K562 (cell line): ENCODE data around the gene GRAMD4. TPM values are rescaled to one million over a fixed set of nuclear protein-coding genes. Genes with fewer than 3 reads are reported as not detected.

Experiments
- AFF1 ChIP-seq, 2 experiments: fragments of 450-650 bp; IDR thresholded peaks; 2 replicates each; pipeline ENCODE4 v1.6.1; 2018; ENCODE audit warnings: mild to moderate bottlenecking in 2 of 2, low read depth in 1 of 2; ENCODE audit not compliant: partially characterized antibody in 2 of 2
- CBFA2T2 ChIP-seq: fragments of 450-650 bp; conservative IDR thresholded peaks from 2 replicates; pipeline ENCODE4 v1.6.1; 2017; ENCODE audit warnings: mild to moderate bottlenecking
- CHD4 ChIP-seq: fragments of 200-600 bp; sonication (generic); IDR thresholded peaks from 3 replicates; pipeline ENCODE4 v1.6.1; 2012; ENCODE audit warnings: low read depth, mild to moderate bottlenecking, mixed read lengths, low read length, inconsistent platforms; ENCODE audit not compliant: insufficient read depth, insufficient replicate concordance, poor library complexity, severe bottlenecking
- CUX1 ChIP-seq: fragments of 200-800 bp; sonication (Bioruptor generic); IDR thresholded peaks from 2 replicates; pipeline ENCODE4 v1.6.1; 2016; ENCODE audit warnings: missing genetic modification characterization, missing compliant biosample characterization
- DACH1 ChIP-seq: fragments of 450-650 bp; IDR thresholded peaks from 2 replicates; pipeline ENCODE4 v1.6.1; 2018; ENCODE audit not compliant: partially characterized antibody
- FOXO4 ChIP-seq: fragments of 450-650 bp; formaldehyde crosslinking; IDR thresholded peaks from 2 replicates; pipeline ENCODE4 v1.4.0; 2020; ENCODE audit warnings: mild to moderate bottlenecking, moderate library complexity
- KAT7 ChIP-seq: sonication (generic); formaldehyde crosslinking; IDR thresholded peaks from 2 replicates; pipeline ENCODE4 v1.8.0; 2022; ENCODE audit warnings: missing genetic modification reagents, mild to moderate bottlenecking, borderline replicate concordance
- MECOM ChIP-seq: fragments of 250-450 bp; sonication (Bioruptor Pico); IDR thresholded peaks from 2 replicates; pipeline ENCODE4 v1.8.0; 2022; ENCODE audit warnings: inconsistent platforms
- MTA2 ChIP-seq: fragments of 450-650 bp; IDR thresholded peaks from 2 replicates; pipeline ENCODE4 v1.6.1; 2016; ENCODE audit warnings: low read depth
- PHTF2 ChIP-seq: fragments of 250-450 bp; sonication (Bioruptor Pico); IDR thresholded peaks from 2 replicates; pipeline ENCODE4 v1.5.0; 2021; ENCODE audit warnings: mild to moderate bottlenecking
- POLR2G ChIP-seq: fragments of 200-400 bp; formaldehyde crosslinking; IDR thresholded peaks from 2 replicates; pipeline ENCODE4 v1.6.1; 2017; ENCODE audit warnings: low read depth, mild to moderate bottlenecking, antibody characterized with exemption, low read length, moderate library complexity
- RBBP5 ChIP-seq: fragments of 200-600 bp; sonication (generic); IDR thresholded peaks from 2 replicates; pipeline ENCODE4 v1.6.1; 2012; ENCODE audit warnings: borderline replicate concordance, mild to moderate bottlenecking, low read length, control low read depth, inconsistent platforms; ENCODE audit not compliant: insufficient read depth, poor library complexity, severe bottlenecking
- SIRT6 ChIP-seq: IDR thresholded peaks from one replicate; pipeline ENCODE4 v1.6.1; 2012; ENCODE audit warnings: low read depth, mild to moderate bottlenecking, control low read depth, inconsistent platforms, low read length, moderate library complexity
- STAT5B ChIP-seq: fragments of 250-450 bp; sonication (Bioruptor Pico); IDR thresholded peaks from 2 replicates; pipeline ENCODE4 v1.8.0; 2021; ENCODE audit warnings: mild to moderate bottlenecking, inconsistent platforms
- TARDBP ChIP-seq: fragments of 450-650 bp; IDR thresholded peaks from 2 replicates; pipeline ENCODE4 v1.6.1; 2016
- ZKSCAN1 ChIP-seq: fragments of 150-350 bp; IDR thresholded peaks from 2 replicates; pipeline ENCODE4 v1.6.1; 2016; ENCODE audit warnings: low read depth, low read length
- ZNF140 ChIP-seq: fragments of 250-450 bp; sonication (Bioruptor Pico); IDR thresholded peaks from 2 replicates; pipeline ENCODE4 v1.8.0; 2021; ENCODE audit warnings: moderate library complexity, mild to moderate bottlenecking, inconsistent platforms
- ZNF146 ChIP-seq: IDR thresholded peaks from one replicate; pipeline ENCODE4 v1.6.1; 2018; ENCODE audit warnings: missing compliant biosample characterization; ENCODE audit not compliant: unreplicated experiment
- polyA plus RNA-seq, 8 experiments: library from polyadenylated mRNA; depleted of rRNA in 4 of 8; stranded (reverse) in 5 of 8; unstranded in 3 of 8; fragments of >200 nt; fragmentation: Nextera tagmentation in 2 of 8; fragmentation: Illumina TruSeq in 1 of 8; extraction: Ambion mirVana in 2 of 8; extraction: Trizol in 1 of 8; gene quantifications; 2 replicates each; pipeline versions ENCODE4 v1.2.1 to v1.2.3, GENCODE V29; 2011 to 2014; ENCODE audit warnings: inconsistent platforms in 1 of 8, missing spikeins in 1 of 8
- total RNA-seq, 7 experiments: library from RNA; depleted of rRNA in 6 of 7; stranded (reverse); fragments of >200 nt in 6 of 7; fragmentation: Illumina TruSeq in 2 of 7; extraction: Trizol in 2 of 7; gene quantifications; 2 replicates each; pipeline versions ENCODE4 v1.2.1 to v1.2.3, GENCODE V29; 2011 to 2021; ENCODE audit warnings: low replicate concordance in 1 of 7

Gene GRAMD4
- total and polyA plus RNA-seq, 9 of the 15 experiments (the other 6 are each of a cell fraction or from before 2014, with no cell fraction given), result 0.18 to 44.8 (median 18.6) TPM

GRCh38 chr22:46604306-46604690, 15.9 kb upstream of the GRAMD4 start (continued):
- TF ChIP-seq CUX1 (no peak), RBBP5 (no peak), DACH1 (no peak), ZNF140 (CRISPR knock-in tag) (no peak), MTA2 (peak; percentile 87), FOXO4 (CRISPR knock-in tag) (no peak), CBFA2T2 (peak; percentile 88), POLR2G (no peak), MECOM (CRISPR knock-in tag) (no peak), CHD4 (no peak), ZKSCAN1 (no peak), ZNF146 (CRISPR knock-in tag) (no peak), STAT5B (CRISPR knock-in tag) (no peak), AFF1 (IDR thresholded peaks at IDR 0.05; ENCODE audit: low read depth in 1 of 2, partially characterized antibody in 2 of 2) (peak in 1 of 2 experiments; percentile 64), PHTF2 (CRISPR knock-in tag) (no peak), SIRT6 (no peak), KAT7 (no peak), TARDBP (no peak)
